ENCODE results near the gene C15orf40.
"Not testable (repeated sequence)": the region's sequence is repeated elsewhere in the genome, so short reads cannot be mapped to it uniquely, and the experiment has no call there.

C15orf40 gene

DNA sequence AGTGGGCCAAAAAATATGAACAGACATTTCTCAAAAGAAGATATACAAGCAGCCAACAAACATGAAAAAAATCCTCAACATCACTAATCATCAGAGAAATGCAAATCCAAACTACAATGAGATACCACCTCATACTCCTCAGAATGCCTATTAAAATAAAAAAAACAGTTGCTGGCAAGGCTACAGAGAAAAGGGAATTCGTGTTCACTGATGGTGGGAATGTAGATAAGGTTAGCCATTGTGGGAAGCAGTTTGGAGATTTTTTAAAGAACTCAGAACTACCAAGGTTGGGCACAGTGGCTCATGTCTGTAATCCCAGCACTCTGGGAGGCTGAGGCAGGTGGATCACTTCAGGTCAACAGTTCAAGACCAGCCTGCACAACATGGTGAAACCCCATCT, 27.8 kb upstream of the C15orf40 start:
- no peak overlapping the region for H3K4me3 ChIP-seq (replicated peaks; ENCODE audit: low read depth, low read length)
- DNase-seq (ENCODE audit: extremely low read depth, low read depth) = no peak

DNA sequence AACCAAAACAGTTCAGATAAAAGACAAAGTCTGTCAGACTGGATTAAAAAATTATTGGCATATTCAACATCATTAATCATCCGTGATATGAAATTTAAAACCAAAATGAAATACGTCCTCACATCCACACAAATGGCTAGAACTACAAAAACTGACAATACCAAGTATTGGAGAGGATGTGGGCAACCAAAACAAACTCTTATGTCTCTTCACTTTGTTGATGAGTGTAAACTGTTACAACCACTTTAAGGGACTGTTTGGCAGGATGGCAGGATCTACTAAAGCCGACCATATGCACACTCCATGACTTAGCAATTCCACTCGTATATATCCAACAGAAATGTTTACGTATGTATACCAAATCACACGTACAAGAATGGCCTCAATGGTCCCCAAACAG, 24.8 kb upstream of the C15orf40 start:
- TF ChIP-seq, protein P1, sequence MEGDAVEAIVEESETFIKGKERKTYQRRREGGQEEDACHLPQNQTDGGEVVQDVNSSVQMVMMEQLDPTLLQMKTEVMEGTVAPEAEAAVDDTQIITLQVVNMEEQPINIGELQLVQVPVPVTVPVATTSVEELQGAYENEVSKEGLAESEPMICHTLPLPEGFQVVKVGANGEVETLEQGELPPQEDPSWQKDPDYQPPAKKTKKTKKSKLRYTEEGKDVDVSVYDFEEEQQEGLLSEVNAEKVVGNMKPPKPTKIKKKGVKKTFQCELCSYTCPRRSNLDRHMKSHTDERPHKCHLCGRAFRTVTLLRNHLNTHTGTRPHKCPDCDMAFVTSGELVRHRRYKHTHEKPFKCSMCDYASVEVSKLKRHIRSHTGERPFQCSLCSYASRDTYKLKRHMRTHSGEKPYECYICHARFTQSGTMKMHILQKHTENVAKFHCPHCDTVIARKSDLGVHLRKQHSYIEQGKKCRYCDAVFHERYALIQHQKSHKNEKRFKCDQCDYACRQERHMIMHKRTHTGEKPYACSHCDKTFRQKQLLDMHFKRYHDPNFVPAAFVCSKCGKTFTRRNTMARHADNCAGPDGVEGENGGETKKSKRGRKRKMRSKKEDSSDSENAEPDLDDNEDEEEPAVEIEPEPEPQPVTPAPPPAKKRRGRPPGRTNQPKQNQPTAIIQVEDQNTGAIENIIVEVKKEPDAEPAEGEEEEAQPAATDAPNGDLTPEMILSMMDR (IDR thresholded peaks at IDR 0.05; ENCODE audit: low read depth, low read length, missing control alignments) = no peak
- no peak for DNase-seq (ENCODE audit: extremely low read depth, low read depth)
- H3K4me3 ChIP-seq (replicated peaks; ENCODE audit: low read depth, low read length) = no peak overlapping the region

More for the DNA sequence above, 27.8 kb upstream of the C15orf40 start:
- TF ChIP-seq, protein P1 (IDR thresholded peaks at IDR 0.05; ENCODE audit: low read depth, low read length, missing control alignments) = no peak

DNA sequence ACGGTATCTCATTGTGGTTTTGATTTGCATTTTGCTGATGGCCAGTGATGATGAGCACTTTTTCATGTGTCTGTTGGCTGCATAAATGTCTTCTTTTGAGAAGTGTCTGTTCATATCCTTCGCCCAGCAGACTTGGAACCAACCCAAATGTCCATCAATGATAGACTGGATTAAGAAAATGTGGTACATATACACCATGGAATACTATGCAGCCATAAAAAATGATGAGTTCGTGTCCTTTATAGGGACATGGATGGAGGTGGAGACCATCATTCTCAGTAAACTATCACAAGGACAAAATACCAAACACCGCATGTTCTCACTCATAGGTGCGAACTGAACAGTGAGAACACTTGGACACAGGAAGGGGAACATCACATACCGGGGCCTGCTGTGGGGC, 19.8 kb upstream of the C15orf40 start:
- DNase-seq (ENCODE audit: extremely low read depth, low read depth); H3K4me3 ChIP-seq (replicated peaks; ENCODE audit: low read depth, low read length): not testable (repeated sequence)

DNA sequence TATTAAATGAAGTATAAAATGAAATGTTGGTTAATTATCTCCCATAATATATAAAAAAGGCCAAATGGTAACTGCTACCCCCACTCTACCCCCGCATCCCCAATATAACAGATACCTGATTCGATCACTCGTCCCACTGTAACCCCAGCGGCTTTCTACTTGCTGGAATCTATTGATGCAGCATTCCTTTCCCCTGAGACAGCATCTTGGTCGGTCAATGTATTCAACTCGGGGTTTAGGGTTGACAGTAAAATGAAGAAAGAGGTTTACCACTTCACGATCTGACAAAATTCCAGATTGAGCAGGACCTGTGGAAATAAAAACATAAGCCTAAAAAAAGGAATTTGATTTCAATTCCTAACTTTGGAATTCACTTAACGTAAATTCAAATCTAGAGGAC, 18.6 kb upstream of the C15orf40 start:
- no peak overlapping the region for H3K4me3 ChIP-seq (replicated peaks; ENCODE audit: low read depth, low read length)
- no peak for DNase-seq (ENCODE audit: extremely low read depth, low read depth)
- TF ChIP-seq, protein P1 (IDR thresholded peaks at IDR 0.05; ENCODE audit: low read depth, low read length, missing control alignments) = no peak

DNA sequence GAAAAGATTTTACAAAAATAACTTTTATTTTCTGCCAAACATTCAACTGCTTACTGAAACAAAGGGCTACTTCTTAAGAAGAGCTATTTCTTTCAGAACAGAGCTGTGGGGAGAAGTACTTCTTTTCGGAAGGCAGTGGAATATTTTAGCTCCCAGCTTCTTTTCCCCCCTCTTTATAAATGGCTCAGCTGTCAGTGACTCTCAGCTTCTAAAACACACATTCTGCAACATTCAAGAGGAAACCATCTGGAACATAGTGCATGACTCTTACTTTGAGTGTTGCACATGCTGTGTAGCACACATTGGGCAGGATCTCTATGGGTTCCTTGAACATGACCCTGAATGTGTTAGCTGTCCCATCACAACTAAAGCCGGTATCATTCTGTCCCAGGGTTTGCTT, 7.0 kb upstream of the C15orf40 start:
- DNase-seq (ENCODE audit: extremely low read depth, low read depth) = no peak
- TF ChIP-seq, protein P1 (IDR thresholded peaks at IDR 0.05; ENCODE audit: low read depth, low read length, missing control alignments) = no peak
- no peak overlapping the region for H3K4me3 ChIP-seq (replicated peaks; ENCODE audit: low read depth, low read length)

DNA sequence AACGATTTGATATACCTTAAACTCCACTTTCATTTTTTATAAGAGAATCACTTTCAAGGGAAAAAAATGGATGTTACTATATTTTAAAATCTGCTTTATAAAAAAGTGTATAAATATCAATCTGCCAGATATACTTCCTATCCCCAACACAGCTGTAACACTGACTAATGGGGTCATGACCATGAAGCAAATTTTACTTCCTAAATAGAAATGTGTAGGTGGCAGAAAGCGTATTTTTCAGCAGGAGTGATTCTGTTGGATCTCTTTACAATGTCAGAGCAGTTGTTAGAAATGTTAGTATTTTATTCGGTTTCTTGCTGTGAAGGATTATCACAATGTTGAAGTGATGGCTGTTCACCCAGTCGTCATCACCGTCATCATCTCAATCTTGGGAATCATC, 5.5 kb upstream of the C15orf40 start:
- no peak for DNase-seq (ENCODE audit: extremely low read depth, low read depth)
- TF ChIP-seq, protein P1 (IDR thresholded peaks at IDR 0.05; ENCODE audit: low read depth, low read length, missing control alignments) = no peak

DNA sequence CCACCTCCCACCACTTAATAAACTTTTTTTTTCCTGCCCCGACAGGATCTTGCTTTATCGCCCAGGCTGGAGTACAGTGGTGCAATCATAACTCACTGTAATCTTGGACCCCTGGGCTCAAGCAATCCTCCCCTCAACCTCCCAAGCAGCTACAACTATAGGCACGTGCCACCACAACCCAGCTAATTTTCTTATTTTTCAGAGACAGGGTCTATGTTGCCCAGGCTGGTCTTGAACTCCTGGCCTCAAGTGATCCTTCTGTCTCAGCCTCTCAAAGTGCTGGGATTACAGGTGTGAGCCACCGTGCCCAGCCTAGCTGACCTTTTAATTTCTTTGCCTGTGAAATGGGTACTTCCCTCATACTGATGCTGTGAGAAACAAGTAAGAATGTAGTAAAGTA, 3.9 kb upstream of the C15orf40 start:
- DNase-seq (ENCODE audit: extremely low read depth, low read depth) = no peak
- H3K4me3 ChIP-seq (replicated peaks; ENCODE audit: low read depth, low read length) = no peak overlapping the region
- TF ChIP-seq, protein P1 (IDR thresholded peaks at IDR 0.05; ENCODE audit: low read depth, low read length, missing control alignments) = no peak

More for the DNA sequence above, 5.5 kb upstream of the C15orf40 start:
- no peak overlapping the region for H3K4me3 ChIP-seq (replicated peaks; ENCODE audit: low read depth, low read length)

Data from HFF-Myc (cell line).